ENCODE results near the gene ELMO1. TPM values are rescaled to one million over a fixed set of nuclear protein-coding genes. Genes with fewer than 3 reads are reported as not detected.

ELMO1 gene
- total and polyA plus RNA-seq, 10 of the 15 experiments (the other 5 are each of a cell fraction or from before 2014, with no cell fraction given), result 22.6 to 85.9 (median 56.6) TPM

DNA sequence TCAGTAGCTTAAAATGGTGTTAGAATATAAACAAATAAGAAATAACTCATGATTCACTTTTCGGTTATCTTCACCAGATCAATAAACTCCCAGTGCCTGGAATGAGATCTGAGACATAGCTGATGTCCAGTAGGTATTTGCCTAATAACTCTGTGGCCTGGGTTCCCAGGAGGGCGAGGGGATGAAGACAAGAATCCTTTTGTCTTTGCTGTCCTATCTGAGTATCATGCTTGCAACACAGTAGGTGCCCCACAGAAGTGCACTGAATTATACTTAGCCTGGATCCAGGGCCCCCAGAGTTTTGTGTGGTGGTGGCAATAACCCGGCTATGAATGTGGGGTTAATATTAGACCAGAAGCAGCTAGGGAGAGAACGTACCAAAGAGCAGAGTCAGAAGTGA, 374.3 kb downstream of the ELMO1 start:
- in situ Hi-C loops (cut with MboI), result no loop called here
- POLR2A ChIA-PET, result no interaction called here
- Histone ChIP-seq H3K9ac (ENCODE audit: control insufficient read depth, insufficient read depth, low read length) (no peak overlapping the region), H3K79me2 (ENCODE audit: control insufficient read depth, insufficient read depth, low read length) (no peaks in the 10 kb centered on the region), H2AFZ (ENCODE audit: control insufficient read depth, low read depth, low read length) (no peak overlapping the region), H4K20me1 (ENCODE audit: control insufficient read depth, insufficient read depth) (no peaks in the 10 kb centered on the region), H3K9me3 (replicated peaks; ENCODE audit: control insufficient read depth, insufficient read depth, low read length) (no peaks in the 10 kb centered on the region), H3K4me3 (no peak overlapping the region), H3K4me1 (ENCODE audit: control insufficient read depth, insufficient read depth, low read length) (no peaks in the 10 kb centered on the region), H3K4me2 (ENCODE audit: control insufficient read depth, insufficient read depth) (no peak overlapping the region), H3K27me3 (replicated peaks in 1 of 2; ENCODE audit: control insufficient read depth in 2 of 2, insufficient read depth in 2 of 2, low read length in 1 of 2) (no peaks in the 10 kb centered on the region), H3K36me3 (ENCODE audit: control insufficient read depth in 2 of 2, insufficient read depth in 2 of 2, low read length in 1 of 2) (peaks cover 0 to 3% of the 10 kb centered on the region in 2 experiments; a peak in 1 of 4 replicates), H3K27ac (ENCODE audit: control insufficient read depth, insufficient read depth) (no peak overlapping the region)
- ATAC-seq (no peak), FAIRE-seq (no peak), DNase-seq (ENCODE audit: low read depth, low spot score) (no peak)
- SMC1A ChIA-PET (ENCODE audit: uncharacterized antibody, unreplicated experiment), result interaction anchor here (0.7 kb wide), 1 partner anchor 30 kb away, joined by 3 read pairs; no protein-coding TSS in a partner anchor
- no TSS peak for BruUV-seq (replicated peaks)
- CTCF ChIA-PET, result interaction anchor here (1.4 kb wide), 1 partner anchor 25 kb away, joined by 3 read pairs; no protein-coding TSS in a partner anchor
- RAD21 ChIA-PET (ENCODE audit: unreplicated experiment), result no interaction called here
- intact Hi-C loops (cut with micrococcal nuclease; ENCODE audit: unreplicated experiment), result no loop called here
- no peak for TF ChIP-seq NFYA (IDR thresholded peaks at IDR 0.05; ENCODE audit: borderline replicate concordance, low read depth, low read length)
- no peak for TF ChIP-seq FOS (IDR thresholded peaks at IDR 0.05; ENCODE audit: borderline replicate concordance, extremely low read depth, insufficient read length)
- TF ChIP-seq BCL3 (IDR thresholded peaks at IDR 0.05; ENCODE audit: borderline replicate concordance, insufficient read depth, low read depth, low read length, poor library complexity, severe bottlenecking), result no peak
- TF ChIP-seq POLR2AphosphoS5 (IDR thresholded peaks at IDR 0.05; ENCODE audit: low read length), result no peak
- TF ChIP-seq ESRRA (IDR thresholded peaks at IDR 0.05; ENCODE audit: low read length), result no peak
- no peak for TF ChIP-seq DPF2 (IDR thresholded peaks at IDR 0.05)
- TF ChIP-seq ATF3 (IDR thresholded peaks at IDR 0.05; ENCODE audit: borderline replicate concordance, extremely low read depth, low read depth, low read length), result no peak
- TF ChIP-seq EGR1 (IDR thresholded peaks at IDR 0.05; ENCODE audit: borderline replicate concordance in 1 of 2, low read depth in 2 of 2, low read length in 2 of 2), result no peak
- TF ChIP-seq NFIC (IDR thresholded peaks at IDR 0.05; ENCODE audit: low read depth, low read length), result no peak
- no peak for TF ChIP-seq CREM (IDR thresholded peaks at IDR 0.05; ENCODE audit: low read depth)
- no peak for TF ChIP-seq MTA3 (IDR thresholded peaks at IDR 0.05; ENCODE audit: borderline replicate concordance, low read length)
- TF ChIP-seq EED (IDR thresholded peaks at IDR 0.05; ENCODE audit: low read depth), result no peak
- no peak for TF ChIP-seq TAF1 (IDR thresholded peaks at IDR 0.05; ENCODE audit: borderline replicate concordance, low read depth, low read length)
- no peak for TF ChIP-seq TARDBP (IDR thresholded peaks at IDR 0.05; ENCODE audit: borderline replicate concordance)
- TF ChIP-seq POLR2A (IDR thresholded peaks at IDR 0.05; ENCODE audit: low read depth, low read length), result no peak
- no peak for TF ChIP-seq JUND (IDR thresholded peaks at IDR 0.05; ENCODE audit: low read depth, low read length)
- TF ChIP-seq CBFB (IDR thresholded peaks at IDR 0.05; ENCODE audit: low read depth), result no peak
- 90% methylated on average over 4 of the region's 4 CpGs for WGBS (ENCODE audit: insufficient coverage, insufficient replicate concordance, low lambda C conversion rate, missing lambda C conversion rate)

Data from GM12878 (cell line).